Common myeloid progenitor, CD34-positive (primary cell): ENCODE results near the gene APP.

ENCODE experiments used
- CTCF ChIA-PET: fragments of 350-600 bp; sonication (Branson Sonifier 250); formaldehyde crosslinking; loops from one replicate; lab custom pipeline; 2021; ENCODE audit warnings: antibody characterized with exemption; lab: Charles Lee
- POLR2A ChIA-PET: fragments of 350-600 bp; sonication (Branson Sonifier 250); formaldehyde crosslinking; loops from one replicate; lab custom pipeline; 2021; ENCODE audit warnings: antibody characterized with exemption; lab: Charles Lee
- DNase-seq, 3 donors: peaks; one replicate each; pipeline versions ENCODE4 v3.0.0 to v3.0.0-alpha.2; 2013
- H3K27ac ChIP-seq, 2 experiments: 1 replicate in 1 of 2; 2 replicates in 1 of 2; pipeline ENCODE4 v1.7.0; 2013; ENCODE audit warnings: inconsistent platforms in 2 of 2, low read length in 2 of 2, mild to moderate bottlenecking in 2 of 2, low read depth in 1 of 2, moderate library complexity in 1 of 2; ENCODE audit not compliant: severe bottlenecking in 2 of 2, insufficient read depth in 1 of 2, poor library complexity in 1 of 2
- H3K27me3 ChIP-seq, 5 experiments: replicated peaks in 2 of 5; 1 replicate in 3 of 5; 2 replicates in 2 of 5; pipeline versions ENCODE4 v1.6.1 to v1.7.0; 2013; ENCODE audit warnings: low read length in 4 of 5, mild to moderate bottlenecking in 2 of 5, moderate library complexity in 2 of 5, inconsistent platforms in 1 of 5; ENCODE audit not compliant: insufficient read depth in 5 of 5, control insufficient read depth in 4 of 5
- H3K36me3 ChIP-seq, 4 experiments: 1 replicate in 2 of 4; 2 replicates in 2 of 4; pipeline versions ENCODE4 v1.6.1 to v1.7.0; 2013; ENCODE audit warnings: low read length in 3 of 4, control low read depth in 1 of 4, mild to moderate bottlenecking in 1 of 4; ENCODE audit not compliant: control insufficient read depth in 4 of 4, insufficient read depth in 4 of 4
- H3K4me1 ChIP-seq, 4 experiments: 1 replicate in 3 of 4; 2 replicates in 1 of 4; pipeline versions ENCODE4 v1.6.1 to v1.7.1; 2013; ENCODE audit warnings: low read length in 3 of 4, mild to moderate bottlenecking in 3 of 4, control low read depth in 1 of 4, inconsistent platforms in 1 of 4, moderate library complexity in 1 of 4; ENCODE audit not compliant: control insufficient read depth in 4 of 4, insufficient read depth in 4 of 4; ENCODE audit errors: control extremely low read depth in 1 of 4
- H3K4me3 ChIP-seq, 7 experiments: 1 replicate in 4 of 7; 2 replicates in 3 of 7; pipeline versions ENCODE4 v1.5.1 to v1.7.0; 2013; ENCODE audit warnings: mild to moderate bottlenecking in 7 of 7, low read length in 6 of 7, moderate library complexity in 6 of 7, inconsistent platforms in 2 of 7, low read depth in 2 of 7, control low read depth in 1 of 7; ENCODE audit not compliant: insufficient read depth in 4 of 7, control insufficient read depth in 1 of 7; ENCODE audit errors: extremely low read depth in 1 of 7
- H3K9me3 ChIP-seq, 5 experiments: 1 replicate in 4 of 5; 2 replicates in 1 of 5; pipeline versions ENCODE4 v1.6.1 to v1.7.1; 2013; ENCODE audit warnings: low read length in 4 of 5, mild to moderate bottlenecking in 2 of 5, inconsistent platforms in 1 of 5, low read depth in 1 of 5, moderate library complexity in 1 of 5; ENCODE audit not compliant: control insufficient read depth in 4 of 5, insufficient read depth in 2 of 5; ENCODE audit errors: control extremely low read depth in 1 of 5
- WGBS: methylation state at CpG from one replicate; pipeline ENCODE4 v1.1.5; 2013; ENCODE audit not compliant: insufficient coverage; 5-methylcytosine and 5-hydroxymethylcytosine counted together

The APP gene

DNA sequence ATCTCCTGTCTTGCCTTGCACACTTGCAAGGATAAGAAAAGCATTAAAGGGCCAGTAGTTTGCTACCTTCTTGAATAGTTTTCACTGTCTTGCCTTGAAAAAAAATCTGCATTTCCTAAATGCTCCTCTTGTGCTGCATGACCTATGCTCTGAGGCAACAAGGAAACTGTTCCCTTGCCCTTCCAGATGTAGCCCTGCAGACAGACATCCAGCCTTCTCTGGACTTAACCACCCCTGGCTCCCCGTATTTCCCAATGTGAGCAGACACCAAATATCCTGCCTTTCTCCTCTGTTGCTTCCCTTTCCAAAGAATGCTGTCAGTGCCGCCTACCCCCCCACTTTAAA lies 258.2 kb downstream of the APP start:
- H3K27me3 ChIP-seq = no peaks in the 10 kb centered on the region
- no peak overlapping the region for H3K27ac ChIP-seq
- CTCF ChIA-PET = interaction anchor here (1.5 to 1.8 kb wide), 2 partner anchors 11 to 16 kb away, joined by 5 to 7 read pairs; no protein-coding TSS in a partner anchor
- no CpG with 5 or more reads among the region's 2 CpGs for WGBS
- no peak for DNase-seq
- H3K36me3 ChIP-seq = peaks cover 3 to 31% (median 6%) of the 10 kb centered on the region in 4 experiments
- POLR2A ChIA-PET = no interaction called here
- no peak overlapping the region for H3K4me3 ChIP-seq
- peaks cover 0 to 3% (median 0%) of the 10 kb centered on the region in 5 experiments for H3K9me3 ChIP-seq
- peaks cover 0 to 10% (median 5%) of the 10 kb centered on the region in 4 experiments for H3K4me1 ChIP-seq

DNA sequence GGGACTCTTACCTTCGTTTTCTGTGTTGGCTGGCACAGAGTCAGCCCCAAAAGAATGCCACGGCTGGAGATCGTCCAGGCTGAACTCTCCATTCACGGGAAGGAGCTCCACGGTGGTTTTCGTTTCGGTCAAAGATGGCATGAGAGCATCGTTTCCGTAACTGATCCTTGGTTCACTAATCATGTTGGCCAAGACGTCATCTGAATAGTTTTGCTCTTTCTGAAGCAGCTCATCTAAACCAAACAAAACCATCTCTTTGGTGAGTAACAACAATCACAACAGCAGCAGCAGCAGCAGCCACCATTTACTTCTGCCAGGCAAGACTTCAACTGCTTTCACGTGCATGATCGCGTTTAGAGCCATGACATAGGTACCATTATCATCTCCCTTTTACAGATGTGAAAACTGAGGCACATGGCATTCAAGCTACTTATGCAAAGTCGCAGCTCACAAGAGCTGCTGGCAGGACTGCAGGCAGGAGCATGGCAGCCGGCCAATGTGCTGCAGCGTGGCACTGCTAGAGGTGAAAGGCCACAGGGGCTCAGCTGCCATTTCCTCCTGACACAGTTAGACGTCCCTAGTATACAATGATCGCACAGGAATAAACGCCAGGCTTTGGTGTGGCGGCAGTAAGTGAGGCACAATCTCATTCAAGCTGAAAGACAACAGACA lies 258.7 kb downstream of the APP start:
- peaks cover 0 to 12% (median 5%) of the 10 kb centered on the region in 4 experiments for H3K4me1 ChIP-seq
- CTCF ChIA-PET = interaction anchor here (1.5 to 1.8 kb wide), 2 partner anchors 10 to 16 kb away, joined by 5 to 7 read pairs; no protein-coding TSS in a partner anchor
- H3K36me3 ChIP-seq = peaks cover 3 to 31% (median 6%) of the 10 kb centered on the region in 4 experiments
- no peak overlapping the region for H3K4me3 ChIP-seq
- H3K27me3 ChIP-seq = no peaks in the 10 kb centered on the region
- no peak for DNase-seq
- H3K9me3 ChIP-seq = peaks cover 0 to 3% (median 0%) of the 10 kb centered on the region in 5 experiments
- WGBS = 98% methylated on average over 20 of the region's 20 CpGs
- no peak overlapping the region for H3K27ac ChIP-seq
- POLR2A ChIA-PET = no interaction called here

DNA sequence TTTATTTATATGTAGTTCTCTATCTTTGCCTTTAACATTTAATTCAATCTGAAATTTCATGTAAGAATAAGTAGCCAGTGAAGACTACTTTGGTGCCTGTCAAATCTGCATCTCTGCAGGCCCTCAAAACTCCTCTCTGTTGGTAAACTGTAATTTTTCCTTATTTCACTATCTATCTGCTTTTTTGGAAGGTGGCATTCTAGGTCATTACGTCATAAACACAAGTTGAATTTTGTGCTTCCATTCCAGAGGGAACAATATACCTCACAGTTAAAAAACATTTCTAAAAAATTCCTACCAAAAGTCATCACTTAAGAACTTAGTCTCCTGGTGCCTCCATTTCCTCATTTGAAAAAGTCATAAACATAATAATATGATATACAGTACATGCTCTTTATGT lies 259.8 kb downstream of the APP start:
- DNase-seq = no peak
- no peak overlapping the region for H3K27ac ChIP-seq
- H3K9me3 ChIP-seq = peaks cover 0 to 3% (median 0%) of the 10 kb centered on the region in 5 experiments
- WGBS = no CpG with 5 or more reads among the region's 1 CpG
- no peak overlapping the region for H3K4me3 ChIP-seq
- POLR2A ChIA-PET = no interaction called here
- H3K36me3 ChIP-seq = peaks cover 5 to 38% (median 7%) of the 10 kb centered on the region in 4 experiments
- no peaks in the 10 kb centered on the region for H3K27me3 ChIP-seq
- CTCF ChIA-PET = interaction anchor here (1.3 kb wide), 1 partner anchor 14 kb away, joined by 6 read pairs; no protein-coding TSS in a partner anchor
- peaks cover 0 to 12% (median 5%) of the 10 kb centered on the region in 4 experiments for H3K4me1 ChIP-seq

DNA sequence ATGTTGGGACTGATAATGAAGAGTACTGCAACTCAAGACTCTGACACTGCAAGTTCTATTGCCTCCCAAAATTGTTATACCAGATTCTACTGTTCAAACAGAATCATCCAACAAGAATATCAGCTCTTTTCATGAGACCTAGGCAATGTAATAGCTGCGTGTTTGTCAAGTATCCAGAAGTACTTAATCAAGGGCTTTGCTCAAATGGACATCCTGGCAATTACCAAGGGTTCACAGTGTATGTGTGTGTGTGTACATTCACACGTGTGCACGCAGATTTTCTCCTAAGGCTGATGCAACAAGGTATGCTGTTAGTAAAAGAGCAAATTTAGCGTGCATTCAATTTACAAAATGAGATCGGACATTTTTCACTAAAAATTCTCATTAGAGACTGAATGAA lies 261.2 kb downstream of the APP start:
- no peaks in the 10 kb centered on the region for H3K27me3 ChIP-seq
- CTCF ChIA-PET = no interaction called here
- POLR2A ChIA-PET = interaction anchor here (0.6 to 0.7 kb wide), 3 partner anchors 9 to 201 kb away, joined by 3 to 8 read pairs (median 3); no protein-coding TSS in a partner anchor
- 100% methylated on average over 5 of the region's 5 CpGs for WGBS
- H3K9me3 ChIP-seq = peaks cover 0 to 3% (median 0%) of the 10 kb centered on the region in 5 experiments
- H3K36me3 ChIP-seq = peaks cover 5 to 33% (median 8%) of the 10 kb centered on the region in 4 experiments
- no peak overlapping the region for H3K27ac ChIP-seq
- DNase-seq = no peak
- H3K4me3 ChIP-seq = no peak overlapping the region
- H3K4me1 ChIP-seq = peaks cover 0 to 21% (median 10%) of the 10 kb centered on the region in 4 experiments

DNA sequence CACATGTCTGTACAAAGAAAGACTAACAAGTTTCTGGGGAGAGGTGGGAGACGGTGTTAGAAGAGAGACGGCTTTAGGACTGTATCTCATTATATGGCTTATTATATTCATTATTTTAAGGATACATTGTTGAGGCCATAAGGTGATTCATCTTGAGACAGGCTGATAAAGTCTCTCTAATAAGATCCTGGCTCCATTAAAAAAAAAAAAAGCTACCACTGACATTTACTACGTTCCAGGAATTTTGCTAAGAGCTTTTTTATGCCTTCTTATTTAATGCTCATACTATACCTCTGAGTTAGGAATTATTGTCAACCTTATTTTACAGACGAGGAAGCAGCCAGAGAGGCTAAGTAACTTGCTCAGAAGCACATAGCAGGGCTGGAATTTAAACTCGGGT lies 262.1 kb downstream of the APP start:
- 100% methylated on average over 1 of the region's 5 CpGs for WGBS
- CTCF ChIA-PET = interaction anchor here (1.8 kb wide), 1 partner anchor 10 kb away, joined by 4 read pairs; no protein-coding TSS in a partner anchor

DNA sequence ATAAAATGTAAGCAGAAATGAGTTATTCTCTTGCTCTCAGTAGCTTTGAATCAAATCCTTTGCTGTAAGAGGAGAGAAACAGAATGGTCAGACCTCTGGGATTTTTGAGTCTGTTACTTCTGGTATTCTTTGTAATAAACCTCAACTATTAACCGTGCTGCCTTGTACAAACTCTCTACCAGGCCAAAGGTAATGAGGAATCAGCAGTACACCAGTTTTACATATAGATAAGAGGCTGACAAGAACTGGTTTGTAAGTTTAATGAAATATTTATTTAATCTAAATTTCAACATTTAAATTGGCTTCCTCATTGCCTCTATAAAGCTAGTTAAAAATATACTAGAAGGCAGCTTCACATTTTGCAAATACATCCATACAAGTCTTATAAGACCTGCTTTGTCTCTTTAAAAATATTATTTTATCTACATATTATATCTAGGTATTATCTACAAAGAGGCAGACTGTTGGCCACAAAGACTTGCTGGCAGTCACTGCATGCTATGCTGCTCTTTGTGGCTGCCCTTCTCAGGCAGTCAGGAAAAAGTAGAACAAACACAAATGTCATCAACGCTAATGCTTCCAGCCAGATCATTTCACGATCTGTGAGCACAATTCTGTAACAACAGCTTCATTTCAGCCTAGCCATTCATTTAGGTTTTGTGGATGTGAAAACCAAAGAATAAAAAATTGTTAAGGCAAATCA lies 262.8 kb downstream of the APP start:
- Histone ChIP-seq H3K27me3 (no peaks in the 10 kb centered on the region), H3K4me3 (no peak overlapping the region), H3K4me1 (peaks cover 0 to 32% (median 13%) of the 10 kb centered on the region in 4 experiments), H3K36me3 (peaks cover 5 to 33% (median 8%) of the 10 kb centered on the region in 4 experiments), H3K27ac (peak overlapping the region in 1 of 2 experiments; percentile 38), H3K9me3 (peaks cover 0 to 3% (median 0%) of the 10 kb centered on the region in 5 experiments)
- DNase-seq = peak in 2 of 3 donors; percentile 36 to 52
- WGBS = no CpG with 5 or more reads among the region's 3 CpGs
- ChIA-PET POLR2A (no interaction called here), CTCF (interaction anchor here (1.8 kb wide), 1 partner anchor 9 kb away, joined by 4 read pairs; no protein-coding TSS in a partner anchor)

More for the DNA sequence above, 262.1 kb downstream of the APP start:
- no peaks in the 10 kb centered on the region for H3K27me3 ChIP-seq
- H3K4me3 ChIP-seq = no peak overlapping the region
- POLR2A ChIA-PET = interaction anchor here (0.6 to 0.7 kb wide), 2 partner anchors 22 to 202 kb away, joined by 3 to 8 read pairs; no protein-coding TSS in a partner anchor
- no peak overlapping the region for H3K27ac ChIP-seq
- H3K4me1 ChIP-seq = peaks cover 0 to 30% (median 12%) of the 10 kb centered on the region in 4 experiments
- H3K9me3 ChIP-seq = peaks cover 0 to 3% (median 0%) of the 10 kb centered on the region in 5 experiments
- DNase-seq = no peak
- H3K36me3 ChIP-seq = peaks cover 5 to 33% (median 8%) of the 10 kb centered on the region in 4 experiments
